Glomerular visceral epithelial cell (primary cell): ENCODE results near the gene ZNF121.
A peak's percentile ranks its signal among the peaks of the same experiment; 100 is the strongest.

ENCODE experiments used
- DNase-seq: peaks from one replicate; pipeline ENCODE4 v3.0.0-alpha.2; 2016; ENCODE audit errors: extremely low spot score

The ZNF121 gene

GRCh38 chr19:9538183-9539058 is 45.9 kb downstream of the ZNF121 start, which contains the start of gene ZNF426:
ZNF426 (minus strand) TSS chr19:9538645; CDS start chr19:9536232, 2,413 bp downstream.
- peak; percentile 54 for DNase-seq

- no peak for DNase-seq
Measured at GRCh38 chr19:9535934-9536333, 48.4 kb downstream of the ZNF121 start.

- no peak for DNase-seq
Measured at GRCh38 chr19:9531933-9532332, 52.4 kb downstream of the ZNF121 start.

GRCh38 chr19:9528757-9529336 is 55.5 kb downstream of the ZNF121 start:
- DNase-seq = no peak

GRCh38 chr19:9523885-9524474 is 60.3 kb downstream of the ZNF121 start:
- DNase-seq = no peak
